ENCODE results near the gene LLGL1. TPM values are rescaled to one million over a fixed set of nuclear protein-coding genes. Genes with fewer than 3 reads are reported as not detected.

LLGL1 gene
- total RNA-seq, 4 donors from 2014 or later: 25.7 to 30.3 (median 28.0) TPM

DNA sequence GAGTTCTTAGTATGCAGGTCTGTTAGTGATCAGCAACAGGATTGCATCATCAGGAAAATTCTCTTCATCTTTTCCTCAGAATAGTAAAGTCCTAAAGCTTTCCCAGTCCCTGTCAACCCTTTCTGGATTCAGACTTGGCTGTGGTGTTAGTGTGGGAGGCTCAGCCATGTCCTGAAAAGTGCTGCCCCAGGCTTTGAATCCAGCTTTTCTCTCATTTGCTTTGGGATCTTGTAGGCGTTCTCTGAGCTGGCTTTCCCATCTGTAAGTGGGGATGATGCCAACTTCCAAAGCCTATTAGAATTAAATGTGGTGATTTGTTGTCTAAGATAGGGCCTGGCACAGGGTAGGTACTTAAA, 38.8 kb upstream of the LLGL1 start:
- Histone ChIP-seq H3K27me3 (no peaks in the 10 kb centered on the region), H3K4me3 (peak overlapping the region in 3 of 4 donors; percentile 72 to 97 (median 74)), H3K36me3 (peaks cover 0 to 26% (median 10%) of the 10 kb centered on the region in 3 donors), H3K27ac (peak overlapping the region; percentile 12 to 95 (median 76)), H3K4me1 (peaks cover 63 to 82% (median 72%) of the 10 kb centered on the region in 3 donors), H3K9me3 (no peaks in the 10 kb centered on the region)
- 0 to 11% methylated on average over 1 of the region's 1 CpG for WGBS, 2 donors
- intact Hi-C loops (cut with DNase I): no loop called here
- no peak for DNase-seq
- TF ChIP-seq POLR2A (IDR thresholded peaks at IDR 0.05): no peak
- TF ChIP-seq, protein P1, sequence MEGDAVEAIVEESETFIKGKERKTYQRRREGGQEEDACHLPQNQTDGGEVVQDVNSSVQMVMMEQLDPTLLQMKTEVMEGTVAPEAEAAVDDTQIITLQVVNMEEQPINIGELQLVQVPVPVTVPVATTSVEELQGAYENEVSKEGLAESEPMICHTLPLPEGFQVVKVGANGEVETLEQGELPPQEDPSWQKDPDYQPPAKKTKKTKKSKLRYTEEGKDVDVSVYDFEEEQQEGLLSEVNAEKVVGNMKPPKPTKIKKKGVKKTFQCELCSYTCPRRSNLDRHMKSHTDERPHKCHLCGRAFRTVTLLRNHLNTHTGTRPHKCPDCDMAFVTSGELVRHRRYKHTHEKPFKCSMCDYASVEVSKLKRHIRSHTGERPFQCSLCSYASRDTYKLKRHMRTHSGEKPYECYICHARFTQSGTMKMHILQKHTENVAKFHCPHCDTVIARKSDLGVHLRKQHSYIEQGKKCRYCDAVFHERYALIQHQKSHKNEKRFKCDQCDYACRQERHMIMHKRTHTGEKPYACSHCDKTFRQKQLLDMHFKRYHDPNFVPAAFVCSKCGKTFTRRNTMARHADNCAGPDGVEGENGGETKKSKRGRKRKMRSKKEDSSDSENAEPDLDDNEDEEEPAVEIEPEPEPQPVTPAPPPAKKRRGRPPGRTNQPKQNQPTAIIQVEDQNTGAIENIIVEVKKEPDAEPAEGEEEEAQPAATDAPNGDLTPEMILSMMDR (IDR thresholded peaks at IDR 0.05): no peak

DNA sequence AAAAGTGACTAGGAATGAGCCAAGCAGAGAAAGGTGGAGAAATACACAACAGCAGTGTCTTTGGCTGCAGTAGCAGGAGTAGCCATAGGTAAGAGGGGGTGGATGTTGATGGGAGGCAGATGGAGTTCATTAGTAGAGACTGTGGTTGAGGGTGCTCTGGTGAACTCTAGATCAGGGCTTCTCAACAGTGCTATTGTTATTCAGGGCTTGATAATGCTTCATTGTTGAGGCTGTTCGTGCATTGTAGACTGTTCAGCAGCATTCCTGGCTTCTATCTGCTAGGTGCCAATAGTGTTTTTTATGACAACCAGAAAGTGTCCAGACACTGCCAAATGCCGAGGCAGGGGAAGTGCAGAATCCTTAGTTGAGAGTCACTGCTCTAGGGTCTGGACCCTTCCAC, 38.2 kb upstream of the LLGL1 start:
- Histone ChIP-seq H3K27ac (peak overlapping the region in 3 of 4 donors; percentile 58 to 95 (median 93)), H3K9me3 (no peaks in the 10 kb centered on the region), H3K27me3 (no peaks in the 10 kb centered on the region), H3K4me1 (peaks cover 61 to 82% (median 66%) of the 10 kb centered on the region in 3 donors), H3K4me3 (peak overlapping the region in 3 of 4 donors; percentile 72 to 97 (median 74)), H3K36me3 (peaks cover 0 to 27% (median 10%) of the 10 kb centered on the region in 3 donors)
- WGBS, 2 donors: 14 to 30% methylated on average over 2 of the region's 2 CpGs
- DNase-seq: no peak
- intact Hi-C loops (cut with DNase I): no loop called here
- TF ChIP-seq, protein P1 (IDR thresholded peaks at IDR 0.05): no peak
- no peak for TF ChIP-seq POLR2A (IDR thresholded peaks at IDR 0.05)

DNA sequence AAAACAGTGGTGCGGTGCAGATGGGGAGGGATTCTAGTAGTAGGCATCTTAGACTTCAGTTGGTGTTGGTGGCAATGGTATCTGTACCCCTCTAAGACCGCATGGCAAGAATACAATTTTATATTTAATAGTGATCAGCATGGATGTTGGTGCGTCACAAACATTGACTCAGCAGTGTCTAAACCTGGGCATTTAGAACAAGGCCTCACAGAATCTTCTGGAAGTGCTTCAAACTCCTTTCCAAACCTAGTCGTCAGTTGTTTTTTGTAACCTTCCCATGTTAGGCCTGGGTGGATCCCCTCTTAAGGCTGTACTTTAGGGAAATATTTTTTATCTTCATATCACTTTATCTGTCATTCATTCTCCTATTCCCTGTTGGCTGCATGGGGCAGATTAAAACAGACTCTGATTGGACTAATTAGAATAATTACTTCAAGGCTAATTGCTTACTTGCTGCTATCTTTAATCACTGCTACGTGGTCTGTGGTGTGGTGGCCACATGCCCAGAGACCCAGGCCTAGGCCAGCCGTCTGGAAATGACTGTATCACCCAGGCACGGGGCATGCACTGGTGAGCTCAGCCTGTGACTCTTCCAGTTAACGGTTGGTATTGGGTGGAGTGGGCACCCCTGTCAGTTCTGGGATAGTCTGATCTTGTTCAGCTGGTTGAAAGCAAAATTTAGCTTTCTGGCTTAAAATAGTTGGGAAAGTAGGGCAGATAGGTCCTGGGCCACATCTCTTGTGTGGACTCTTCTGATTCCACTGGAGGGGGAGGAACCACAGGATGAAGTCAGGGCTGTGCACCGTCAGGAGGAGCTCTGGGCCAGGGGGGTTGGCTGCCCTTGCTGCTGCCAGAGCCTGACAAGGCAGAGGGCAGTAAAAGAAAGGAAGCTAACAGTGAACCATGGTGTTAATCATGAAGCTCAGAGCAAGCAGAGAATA, 37.3 kb upstream of the LLGL1 start:
- peak overlapping the region in 3 of 4 donors; percentile 17 to 93 (median 29) for H3K27ac ChIP-seq

DNA sequence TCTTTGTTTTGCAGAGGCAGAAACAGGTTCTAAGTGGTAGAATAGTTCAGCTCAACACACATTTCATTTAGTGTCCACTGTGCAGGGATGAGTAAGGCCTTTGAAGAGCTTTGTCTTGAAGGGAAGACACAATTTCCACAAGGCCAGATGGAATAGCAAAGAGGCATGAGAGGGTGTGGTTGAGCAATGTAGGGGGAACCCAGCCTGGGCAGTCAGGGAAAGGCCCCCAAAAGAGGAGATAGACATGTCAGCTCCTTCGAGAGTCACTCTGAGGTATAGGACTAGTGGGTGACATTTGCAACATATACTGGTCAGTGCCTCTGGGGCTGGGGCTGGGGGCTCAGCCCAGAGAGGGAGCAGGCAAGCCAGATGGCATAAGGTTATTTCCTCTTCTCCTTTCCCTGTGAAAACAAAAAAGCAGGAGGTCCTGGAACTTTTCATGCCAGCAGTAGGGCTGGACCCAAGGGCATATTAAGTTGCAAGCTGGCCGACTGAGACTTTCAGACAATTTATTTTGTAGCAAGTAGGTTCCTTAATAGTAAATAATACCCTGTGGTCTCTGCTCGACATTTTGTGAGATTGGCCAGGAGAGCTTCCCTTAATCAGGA, 34.7 kb upstream of the LLGL1 start:
- peak overlapping the region in 1 of 4 donors; percentile 1 for H3K4me3 ChIP-seq
- intact Hi-C loops (cut with DNase I): no loop called here

More for the DNA sequence above, 37.3 kb upstream of the LLGL1 start:
- DNase-seq: no peak
- Histone ChIP-seq H3K27me3 (no peaks in the 10 kb centered on the region), H3K9me3 (no peaks in the 10 kb centered on the region), H3K36me3 (peaks cover 0 to 34% (median 10%) of the 10 kb centered on the region in 3 donors), H3K4me1 (peaks cover 56 to 83% (median 63%) of the 10 kb centered on the region in 3 donors), H3K4me3 (peak overlapping the region in 3 of 4 donors; percentile 72 to 97 (median 74))
- WGBS, 2 donors: 21 to 26% methylated on average over 9 of the region's 9 CpGs
- no peak for TF ChIP-seq POLR2A (IDR thresholded peaks at IDR 0.05)
- TF ChIP-seq, protein P1 (IDR thresholded peaks at IDR 0.05): no peak
- intact Hi-C loops (cut with DNase I): no loop called here

More for the DNA sequence above, 34.7 kb upstream of the LLGL1 start:
- H3K27me3 ChIP-seq: no peaks in the 10 kb centered on the region
- no peaks in the 10 kb centered on the region for H3K9me3 ChIP-seq
- peaks cover 43 to 85% (median 58%) of the 10 kb centered on the region in 3 donors for H3K4me1 ChIP-seq
- DNase-seq: no peak
- peaks cover 4 to 58% (median 10%) of the 10 kb centered on the region in 3 donors for H3K36me3 ChIP-seq
- TF ChIP-seq, protein P1 (IDR thresholded peaks at IDR 0.05): no peak
- TF ChIP-seq POLR2A (IDR thresholded peaks at IDR 0.05): no peak
- 55 to 68% methylated on average over 3 of the region's 3 CpGs for WGBS, 2 donors
- H3K27ac ChIP-seq: peak overlapping the region in 3 of 4 donors; percentile 10 to 48 (median 47)

Data from esophagus squamous epithelium (tissue), 5 donors.